ENCODE data around the gene ITGA4. TPM values are rescaled to one million over a fixed set of nuclear protein-coding genes. Genes with fewer than 3 reads are reported as not detected.

Gene ITGA4
- polyA plus RNA-seq, 1 donor from 2014 or later = 129 TPM

DNA sequence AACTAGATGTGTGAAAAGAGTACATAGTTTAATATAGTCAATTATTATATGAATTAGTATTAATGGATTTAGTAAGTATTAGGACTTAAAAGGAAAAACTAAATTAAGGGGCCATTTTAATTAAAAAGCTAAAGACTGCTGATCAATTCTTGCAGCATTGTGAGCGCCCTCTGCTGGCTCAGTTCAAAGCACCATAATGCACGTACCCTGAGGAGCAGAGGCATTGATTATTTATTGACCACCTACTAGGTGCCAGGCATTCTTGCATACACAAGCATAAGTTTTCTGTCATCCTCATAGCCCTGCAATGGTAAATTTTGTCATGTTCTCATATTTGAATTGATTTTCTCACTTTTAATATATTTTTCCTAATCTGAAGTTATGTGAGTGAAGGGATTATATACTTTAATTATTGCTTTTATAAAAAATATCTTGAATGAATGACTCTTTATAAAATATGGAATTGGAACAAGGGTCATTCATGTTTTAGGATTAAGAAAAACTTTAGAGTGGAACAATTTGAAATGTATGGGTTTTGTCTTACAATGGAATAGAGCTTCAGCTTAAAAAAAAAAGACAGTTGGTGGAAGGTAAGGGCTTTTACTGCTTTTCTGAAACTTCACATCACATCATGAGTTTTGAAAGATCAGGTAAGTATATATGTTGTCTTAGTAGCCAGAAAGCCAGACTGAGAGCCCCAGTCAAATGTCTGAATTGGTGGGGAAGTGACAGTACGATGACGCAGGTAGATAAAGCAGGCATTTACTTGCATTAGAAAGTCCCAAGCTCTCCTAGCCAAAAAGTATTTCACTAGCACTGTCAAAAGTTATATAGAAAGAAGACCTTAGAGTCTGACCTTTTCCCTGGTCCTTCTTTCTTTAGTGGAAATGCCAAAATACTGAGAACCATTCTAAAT is 9.7 kb downstream of the ITGA4 start:
- H3K36me3 Mint-ChIP-seq = peaks cover 6% of the 10 kb centered on the region
- H3K9me3 Mint-ChIP-seq = no peaks in the 10 kb centered on the region
- H3K27ac Mint-ChIP-seq = peak overlapping the region in 1 of 3 donors; percentile 48
- H3K4me1 Mint-ChIP-seq = peaks cover 53 to 80% (median 54%) of the 10 kb centered on the region in 3 donors
- H3K4me3 Mint-ChIP-seq = peak overlapping the region in 2 of 4 donors; percentile 18 to 39
- no peaks in the 10 kb centered on the region for H3K27me3 Mint-ChIP-seq

DNA sequence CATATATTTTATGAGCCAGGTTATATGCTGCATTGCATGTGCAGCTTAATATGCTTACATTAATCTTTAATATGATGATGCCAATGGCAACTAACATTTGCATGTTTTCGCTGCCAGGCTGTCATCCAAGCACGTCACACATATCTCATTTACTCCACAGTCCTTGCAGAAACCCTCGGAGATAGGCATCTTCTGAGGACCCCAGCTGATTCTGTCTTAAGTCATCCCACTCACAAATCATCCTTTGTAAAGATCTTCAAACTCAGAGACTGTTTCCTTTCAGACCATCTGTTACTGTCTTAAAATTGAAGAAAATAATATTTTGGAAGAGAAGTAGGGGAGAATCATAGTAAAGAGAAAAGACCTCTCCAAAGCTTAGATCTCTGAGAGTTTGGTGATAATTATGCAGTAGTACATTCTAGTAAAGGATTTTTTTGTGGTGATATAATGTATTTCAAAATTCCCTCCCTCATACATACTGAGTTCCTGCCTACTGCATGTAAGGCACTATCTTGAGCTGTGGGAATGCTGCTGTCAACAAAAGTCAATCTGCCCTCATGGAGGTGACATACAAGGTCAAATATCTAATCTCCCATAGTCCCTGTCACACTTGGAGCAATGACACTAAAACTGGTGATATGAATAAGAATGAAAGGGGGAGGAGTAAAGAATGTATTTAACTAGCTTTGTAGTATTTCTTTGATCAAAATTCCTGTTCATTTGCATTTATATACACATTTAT is 11.0 kb downstream of the ITGA4 start:
- H3K27ac Mint-ChIP-seq = peak overlapping the region in 1 of 3 donors; percentile 69
- H3K27me3 Mint-ChIP-seq = no peaks in the 10 kb centered on the region
- peaks cover 6% of the 10 kb centered on the region for H3K36me3 Mint-ChIP-seq
- peak overlapping the region in 1 of 4 donors; percentile 78 for H3K4me3 Mint-ChIP-seq
- peaks cover 50 to 75% (median 51%) of the 10 kb centered on the region in 3 donors for H3K4me1 Mint-ChIP-seq
- H3K9me3 Mint-ChIP-seq = no peaks in the 10 kb centered on the region

DNA sequence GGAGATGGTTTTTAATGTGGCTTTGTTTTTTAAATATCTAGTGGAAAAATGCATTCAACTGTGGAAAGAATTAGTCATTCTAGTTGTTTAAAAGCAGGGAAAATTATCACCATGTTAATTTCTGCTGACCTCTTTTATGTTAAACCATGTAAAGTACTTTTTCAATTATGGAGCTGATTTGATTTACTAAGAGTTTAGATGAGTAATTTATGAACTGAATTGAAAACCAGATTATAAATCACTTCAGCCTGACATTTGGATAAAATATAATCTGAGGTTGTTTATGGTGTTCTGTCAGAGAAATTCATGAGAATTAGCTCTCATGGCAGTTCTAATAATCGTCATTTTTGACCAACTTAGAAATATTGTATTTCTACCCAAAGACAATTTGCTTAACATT is 11.6 kb downstream of the ITGA4 start:
- peaks cover 50 to 75% (median 50%) of the 10 kb centered on the region in 3 donors for H3K4me1 Mint-ChIP-seq

DNA sequence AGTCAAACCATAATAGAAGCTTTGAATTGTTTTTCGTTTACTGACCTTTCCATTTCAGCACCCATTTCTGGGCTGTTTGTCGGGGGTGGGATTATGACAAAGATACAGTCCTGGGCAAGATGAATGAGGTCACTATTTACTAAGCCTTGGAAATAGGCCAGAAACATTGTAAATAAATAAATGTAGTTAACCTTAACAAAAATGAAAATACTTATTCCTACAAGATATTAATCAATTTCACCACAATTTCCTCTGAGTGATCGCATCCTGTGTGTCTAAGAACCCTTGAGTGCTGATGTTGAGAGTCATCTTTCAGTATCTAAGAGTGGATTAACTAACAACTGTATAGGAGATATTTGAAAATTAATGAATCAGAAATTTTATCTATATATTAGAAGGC is 14.0 kb downstream of the ITGA4 start:
- Mint-ChIP-seq H3K4me3 (peak overlapping the region in 1 of 4 donors; percentile 20), H3K36me3 (peaks cover 19% of the 10 kb centered on the region), H3K4me1 (peaks cover 31 to 59% (median 35%) of the 10 kb centered on the region in 3 donors), H3K27me3 (no peaks in the 10 kb centered on the region), H3K9me3 (no peaks in the 10 kb centered on the region), H3K27ac (peak overlapping the region; percentile 14 to 53 (median 20))

More for the DNA sequence above, 11.6 kb downstream of the ITGA4 start:
- Mint-ChIP-seq H3K9me3 (no peaks in the 10 kb centered on the region), H3K27me3 (no peaks in the 10 kb centered on the region), H3K27ac (peak overlapping the region in 1 of 3 donors; percentile 41), H3K36me3 (peaks cover 10% of the 10 kb centered on the region), H3K4me3 (no peak overlapping the region)

DNA sequence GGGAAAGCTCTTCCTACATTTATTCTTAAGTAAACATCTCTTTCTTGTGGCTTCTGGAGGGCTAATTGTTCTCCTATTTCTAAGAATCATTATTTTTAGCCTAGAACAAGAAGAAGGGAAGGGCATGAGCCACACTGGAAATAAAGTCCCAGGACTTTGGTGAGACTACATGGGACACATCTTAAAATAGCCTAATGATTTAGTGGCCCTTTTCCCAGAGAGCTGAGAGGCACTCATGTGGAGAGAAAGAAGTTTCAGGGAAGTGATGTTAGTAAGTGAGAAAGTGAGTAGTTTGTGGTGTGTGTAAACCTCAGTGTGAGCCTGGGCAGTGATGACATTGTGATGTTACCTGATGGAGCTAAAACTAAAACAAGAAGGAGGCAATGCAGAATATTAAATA is 14.6 kb downstream of the ITGA4 start:
- H3K27ac Mint-ChIP-seq = peak overlapping the region in 2 of 3 donors; percentile 86 to 92
- peaks cover 31 to 55% (median 32%) of the 10 kb centered on the region in 3 donors for H3K4me1 Mint-ChIP-seq
- peak overlapping the region in 2 of 4 donors; percentile 47 to 51 for H3K4me3 Mint-ChIP-seq
- H3K27me3 Mint-ChIP-seq = no peaks in the 10 kb centered on the region
- no peaks in the 10 kb centered on the region for H3K9me3 Mint-ChIP-seq
- H3K36me3 Mint-ChIP-seq = peaks cover 23% of the 10 kb centered on the region

DNA sequence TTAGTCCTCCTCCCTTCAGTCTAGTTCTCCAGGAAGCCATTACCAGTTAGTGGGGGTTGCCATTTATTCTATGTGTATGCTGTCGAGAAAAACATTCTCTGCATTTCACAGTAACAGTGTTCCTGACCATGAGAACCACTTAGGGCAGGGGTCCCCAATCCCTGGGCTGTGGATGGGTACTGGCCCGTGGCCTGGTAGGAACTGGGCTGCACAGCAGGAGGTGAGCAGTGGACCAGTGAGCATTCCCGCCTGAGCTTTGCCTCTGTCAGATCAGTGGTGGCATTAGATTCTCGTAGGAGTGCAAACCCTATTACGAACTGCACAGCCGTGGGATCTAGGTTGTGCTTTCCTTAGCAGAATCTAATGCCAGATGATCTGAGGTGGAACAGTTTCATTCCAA is 15.8 kb downstream of the ITGA4 start:
- Mint-ChIP-seq H3K36me3 (peaks cover 23% of the 10 kb centered on the region), H3K4me3 (peak overlapping the region in 2 of 4 donors; percentile 30 to 46), H3K4me1 (peaks cover 31 to 48% (median 31%) of the 10 kb centered on the region in 3 donors), H3K9me3 (peaks cover 0 to 1% (median 0%) of the 10 kb centered on the region in 3 donors), H3K27ac (peak overlapping the region in 2 of 3 donors; percentile 74 to 84), H3K27me3 (no peaks in the 10 kb centered on the region)

DNA sequence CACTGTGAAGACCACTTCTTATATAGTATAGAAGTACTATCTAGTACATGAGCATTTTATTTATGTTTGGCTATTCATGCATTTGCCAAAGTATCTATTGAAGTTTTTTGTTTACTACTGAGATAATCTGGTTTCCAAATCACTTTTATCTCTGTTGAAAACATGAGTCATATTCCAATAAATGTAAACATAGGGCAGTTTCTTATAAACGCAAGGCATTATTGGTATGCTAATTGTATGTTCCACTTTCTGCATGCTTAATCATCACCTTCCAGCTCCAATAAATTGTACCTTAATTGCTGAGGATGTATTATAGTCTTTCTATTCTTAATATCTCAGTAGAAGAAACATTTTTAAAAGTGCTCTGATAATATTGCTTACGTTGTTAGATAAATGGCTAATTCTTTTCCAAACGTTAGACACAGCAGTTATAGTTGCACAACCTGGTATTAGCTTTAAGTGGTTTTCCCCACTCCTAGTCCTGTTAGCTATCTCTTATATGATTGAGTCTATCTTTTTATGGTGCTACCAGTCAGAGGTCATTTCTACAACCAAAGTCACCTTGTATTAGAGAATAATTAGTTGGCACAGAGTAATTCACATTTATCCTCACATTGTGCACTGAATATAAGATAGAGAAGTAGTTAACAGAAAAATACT is 17.2 kb downstream of the ITGA4 start:
- H3K36me3 Mint-ChIP-seq = peaks cover 21% of the 10 kb centered on the region
- H3K4me3 Mint-ChIP-seq = no peak overlapping the region

DNA sequence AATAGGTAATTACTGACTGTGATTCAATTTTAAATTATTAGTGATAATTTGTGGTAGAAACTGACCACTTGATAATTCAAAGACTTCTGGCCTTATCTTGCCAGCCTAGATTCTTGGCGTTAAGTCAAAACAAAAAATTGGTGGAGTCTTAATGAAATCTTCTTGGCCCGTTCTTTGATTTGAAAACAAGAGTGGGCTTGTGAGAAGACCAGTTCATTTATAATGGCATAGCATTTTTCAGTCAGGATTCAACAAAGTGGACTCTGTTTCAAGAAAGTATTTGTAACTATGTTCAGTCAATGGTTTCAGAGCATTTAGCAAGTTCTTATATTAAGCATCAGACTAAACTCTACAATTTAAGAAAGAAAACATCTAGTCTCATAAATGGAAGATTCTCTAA is 26.0 kb downstream of the ITGA4 start:
- H3K27ac Mint-ChIP-seq = no peak overlapping the region
- H3K36me3 Mint-ChIP-seq = peaks cover 5% of the 10 kb centered on the region
- no peaks in the 10 kb centered on the region for H3K27me3 Mint-ChIP-seq
- H3K4me3 Mint-ChIP-seq = no peak overlapping the region
- no peaks in the 10 kb centered on the region for H3K9me3 Mint-ChIP-seq
- H3K4me1 Mint-ChIP-seq = peaks cover 4 to 10% (median 5%) of the 10 kb centered on the region in 3 donors

More for the DNA sequence above, 17.2 kb downstream of the ITGA4 start:
- Mint-ChIP-seq H3K4me1 (peaks cover 31 to 40% (median 31%) of the 10 kb centered on the region in 3 donors), H3K9me3 (peaks cover 0 to 1% (median 0%) of the 10 kb centered on the region in 3 donors), H3K27me3 (no peaks in the 10 kb centered on the region), H3K27ac (no peak overlapping the region)

DNA sequence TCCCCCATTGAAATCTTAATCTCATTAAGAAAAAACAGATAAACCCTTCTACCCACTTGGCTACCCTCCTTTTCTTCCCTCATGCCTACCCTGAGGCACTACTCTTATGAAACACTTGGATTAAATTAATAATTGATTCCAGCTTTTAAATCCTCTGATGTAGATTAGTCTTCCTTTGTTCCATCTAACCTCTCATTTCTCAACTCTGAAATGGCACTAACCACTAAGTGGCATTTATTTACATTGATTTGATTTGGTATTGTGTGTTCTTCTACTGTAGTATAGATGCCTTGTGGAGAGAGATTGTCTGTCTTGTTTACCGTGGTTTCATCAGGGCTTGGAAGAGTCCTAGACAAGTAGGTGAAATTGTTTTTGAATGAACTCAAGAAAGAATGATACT is 26.7 kb downstream of the ITGA4 start:
- H3K4me1 Mint-ChIP-seq = peaks cover 4 to 10% (median 5%) of the 10 kb centered on the region in 3 donors
- no peaks in the 10 kb centered on the region for H3K9me3 Mint-ChIP-seq
- H3K36me3 Mint-ChIP-seq = peaks cover 5% of the 10 kb centered on the region
- no peak overlapping the region for H3K4me3 Mint-ChIP-seq
- H3K27me3 Mint-ChIP-seq = no peaks in the 10 kb centered on the region
- H3K27ac Mint-ChIP-seq = peak overlapping the region in 2 of 3 donors; percentile 1 to 27

DNA sequence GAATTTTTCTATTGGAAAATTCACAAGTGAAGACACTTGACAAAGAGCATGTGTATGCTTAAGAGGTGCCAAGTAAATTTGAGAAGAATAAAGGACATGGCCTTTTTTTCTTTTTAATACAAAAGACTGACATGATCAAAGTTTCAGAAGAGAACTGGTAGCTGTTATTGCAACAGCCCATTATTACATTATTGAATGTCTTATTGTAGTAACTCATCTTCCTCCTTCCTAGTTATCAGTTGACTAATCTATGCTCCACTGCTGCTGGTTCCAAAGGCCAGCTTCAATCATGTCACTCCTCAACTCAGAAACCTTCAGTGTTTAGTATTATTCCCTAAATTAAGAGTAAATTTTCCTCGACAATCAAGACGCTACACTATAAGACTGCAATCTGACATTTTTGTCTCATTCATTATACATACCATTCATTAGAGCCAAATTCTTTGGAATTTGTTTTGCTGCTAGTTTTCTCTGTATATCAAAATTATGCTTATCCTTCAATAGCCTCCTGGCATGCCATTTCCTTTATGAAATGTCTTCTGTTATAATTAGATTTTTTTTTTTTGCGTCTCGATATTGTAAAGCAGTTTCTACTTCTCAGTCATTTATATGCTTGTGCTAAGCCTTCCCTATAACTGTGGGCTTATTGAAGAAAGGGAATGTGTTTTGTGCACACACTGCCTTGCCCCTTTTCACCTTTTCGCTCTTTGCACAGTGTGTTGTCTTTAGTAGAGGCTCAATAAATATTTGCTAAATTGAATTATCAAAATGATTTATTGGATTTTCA is 27.9 kb downstream of the ITGA4 start:
- Mint-ChIP-seq H3K4me1 (peaks cover 1 to 10% (median 3%) of the 10 kb centered on the region in 3 donors), H3K4me3 (no peak overlapping the region), H3K36me3 (peaks cover 5% of the 10 kb centered on the region), H3K27ac (no peak overlapping the region), H3K27me3 (no peaks in the 10 kb centered on the region), H3K9me3 (no peaks in the 10 kb centered on the region)

DNA sequence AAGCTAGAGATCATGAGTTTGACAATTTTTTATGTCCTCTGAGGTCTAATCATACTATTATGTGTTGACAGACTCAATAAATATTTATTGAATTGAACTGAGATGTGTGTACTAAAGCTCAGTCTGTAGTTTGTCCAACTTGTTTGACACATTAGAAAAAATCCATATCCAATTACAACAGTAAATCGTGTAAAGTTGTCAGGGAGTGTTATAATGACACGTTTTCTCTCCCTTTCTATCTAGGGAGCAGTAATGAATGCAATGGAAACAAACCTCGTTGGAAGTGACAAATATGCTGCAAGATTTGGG is 28.4 kb downstream of the ITGA4 start:
- H3K36me3 Mint-ChIP-seq = peaks cover 5% of the 10 kb centered on the region
- H3K27ac Mint-ChIP-seq = no peak overlapping the region
- no peak overlapping the region for H3K4me3 Mint-ChIP-seq
- H3K4me1 Mint-ChIP-seq = peaks cover 1 to 10% (median 3%) of the 10 kb centered on the region in 3 donors
- H3K9me3 Mint-ChIP-seq = no peaks in the 10 kb centered on the region
- H3K27me3 Mint-ChIP-seq = no peaks in the 10 kb centered on the region

DNA sequence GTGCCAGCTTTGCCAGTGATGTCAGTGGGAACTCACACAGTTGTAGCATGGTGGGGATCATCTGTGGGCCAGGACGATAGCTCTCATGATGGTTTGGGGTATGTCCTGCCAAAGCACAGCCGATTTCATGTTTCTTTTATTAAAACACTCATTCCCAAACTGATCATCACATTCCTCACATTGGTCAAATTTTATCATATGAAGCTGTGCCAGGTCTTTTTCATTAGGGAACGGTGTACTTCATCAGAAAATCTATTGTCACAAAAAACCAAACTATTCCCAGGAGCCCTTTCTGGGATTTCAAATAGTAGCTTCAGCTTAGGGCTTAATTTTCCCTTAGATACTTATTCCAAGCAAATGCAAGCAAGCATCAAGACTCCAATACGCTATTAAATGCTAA is 42.0 kb downstream of the ITGA4 start:
- Mint-ChIP-seq H3K27ac (no peak overlapping the region), H3K27me3 (no peaks in the 10 kb centered on the region), H3K9me3 (no peaks in the 10 kb centered on the region), H3K4me1 (no peaks in the 10 kb centered on the region), H3K4me3 (no peak overlapping the region), H3K36me3 (peaks cover 6% of the 10 kb centered on the region)

DNA sequence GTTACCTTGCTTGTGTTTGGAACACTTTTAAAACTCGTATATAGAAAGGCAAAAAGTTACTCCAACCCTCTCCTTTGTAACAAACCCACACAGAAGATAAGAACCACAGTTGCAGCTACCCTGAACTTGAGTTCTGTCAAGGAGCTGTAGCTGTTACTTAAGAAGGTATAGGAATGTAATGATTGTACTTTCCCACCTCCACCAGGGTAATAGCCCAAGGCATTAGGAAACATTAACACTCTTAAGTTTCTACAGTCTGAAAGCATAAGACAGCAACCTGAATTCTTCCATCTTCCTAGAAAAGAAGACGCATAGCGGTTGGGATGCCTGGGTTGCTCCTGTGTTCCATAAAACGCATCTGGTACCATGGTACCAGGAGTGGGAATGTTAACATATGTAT is 43.0 kb downstream of the ITGA4 start:
- Mint-ChIP-seq H3K27ac (no peak overlapping the region), H3K27me3 (no peaks in the 10 kb centered on the region), H3K36me3 (peaks cover 6% of the 10 kb centered on the region), H3K4me3 (no peak overlapping the region), H3K4me1 (no peaks in the 10 kb centered on the region), H3K9me3 (no peaks in the 10 kb centered on the region)

DNA sequence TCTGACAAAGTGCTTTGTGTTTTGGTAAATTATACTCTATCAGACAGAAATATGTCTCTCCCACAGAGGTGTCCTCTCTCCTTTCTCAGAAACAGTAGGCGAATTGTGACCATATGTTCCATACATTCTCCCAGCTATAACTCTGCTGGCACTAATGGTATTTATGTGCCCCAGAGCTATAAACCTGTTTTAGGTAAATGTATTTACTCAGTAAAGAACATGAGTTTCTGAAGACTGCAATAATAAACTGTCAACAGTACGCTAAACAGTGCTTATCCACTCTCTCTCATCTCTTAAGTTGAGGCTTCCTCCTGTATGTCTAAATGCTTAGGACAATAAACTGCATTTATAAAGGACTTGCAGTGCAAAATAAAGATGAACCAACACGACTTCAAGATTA is 58.5 kb downstream of the ITGA4 start:
- H3K27me3 Mint-ChIP-seq = no peaks in the 10 kb centered on the region
- H3K4me1 Mint-ChIP-seq = peaks cover 0 to 9% (median 4%) of the 10 kb centered on the region in 3 donors
- no peak overlapping the region for H3K27ac Mint-ChIP-seq
- no peak overlapping the region for H3K4me3 Mint-ChIP-seq
- H3K36me3 Mint-ChIP-seq = peaks cover 8% of the 10 kb centered on the region
- no peaks in the 10 kb centered on the region for H3K9me3 Mint-ChIP-seq
